NCI-H82 treated with DMSO at 0.1 percent for 48 hours (cell line): Measurements from ENCODE around the gene TIGD6.
"Not testable (repeated sequence)": the region's sequence is repeated elsewhere in the genome, so short reads cannot be mapped to it uniquely, and the experiment has no call there.

ENCODE experiments used
- DNase-seq: peaks from one replicate; lab custom pipeline; 2025; ENCODE audit not compliant: unreplicated experiment; lab: John Stamatoyannopoulos, UW

Gene TIGD6

GRCh38 chr5:150000256-150000989 lies at the start of gene TIGD6, which contains the start of gene HMGXB3:
Gene TIGD6, minus strand, starts transcription at chr5:150000654. Its CDS starts 4,306 bp downstream, at chr5:149996348.
Gene HMGXB3, plus strand, starts transcription at chr5:150000739. Its CDS starts 4,114 bp downstream, at chr5:150004853.
- peak; percentile 57 for DNase-seq

GRCh38 chr5:150046031-150046430 lies 45.6 kb upstream of the TIGD6 start:
- no peak for DNase-seq

GRCh38 chr5:150045549-150045948 lies 45.1 kb upstream of the TIGD6 start:
- DNase-seq, result no peak

GRCh38 chr5:150044712-150045111 lies 44.3 kb upstream of the TIGD6 start:
- DNase-seq, result no peak

GRCh38 chr5:150044329-150044681 lies 43.9 kb upstream of the TIGD6 start:
- no peak for DNase-seq

- DNase-seq, result no peak
Measured at GRCh38 chr5:150043657-150044328, 43.3 kb upstream of the TIGD6 start.

- no peak for DNase-seq
Measured at GRCh38 chr5:150042459-150042858, 42.0 kb upstream of the TIGD6 start.

- DNase-seq, result no peak
Measured at GRCh38 chr5:150038547-150038946, 38.1 kb upstream of the TIGD6 start.

GRCh38 chr5:150036513-150036912 lies 36.1 kb upstream of the TIGD6 start:
- no peak for DNase-seq

GRCh38 chr5:150035139-150035895 lies 34.9 kb upstream of the TIGD6 start:
- no peak for DNase-seq

- DNase-seq, result no peak
Measured at GRCh38 chr5:150034662-150035061, 34.2 kb upstream of the TIGD6 start.

GRCh38 chr5:150033334-150033733 lies 32.9 kb upstream of the TIGD6 start:
- DNase-seq, result no peak

- DNase-seq, result not testable (repeated sequence)
Measured at GRCh38 chr5:150028047-150028446, 27.6 kb upstream of the TIGD6 start.

- no peak for DNase-seq
Measured at GRCh38 chr5:150026682-150027172, 26.3 kb upstream of the TIGD6 start.

- DNase-seq, result no peak
Measured at GRCh38 chr5:150024346-150024984, 24.0 kb upstream of the TIGD6 start.

- DNase-seq, result no peak
Measured at GRCh38 chr5:150023136-150023535, 22.7 kb upstream of the TIGD6 start.

GRCh38 chr5:150022681-150023080 lies 22.2 kb upstream of the TIGD6 start:
- no peak for DNase-seq

- DNase-seq, result no peak
Measured at GRCh38 chr5:150022158-150022531, 21.7 kb upstream of the TIGD6 start.

GRCh38 chr5:150021491-150022157 lies 21.2 kb upstream of the TIGD6 start:
- DNase-seq, result no peak

GRCh38 chr5:150020249-150020648 lies 19.8 kb upstream of the TIGD6 start:
- no peak for DNase-seq
